ENCODE measurements around the gene HINT2. TPM values are rescaled to one million over a fixed set of nuclear protein-coding genes. Genes with fewer than 3 reads are reported as not detected.

The HINT2 gene
- polyA plus RNA-seq, 1 experiment = 17.5 TPM

GRCh38 chr9:35845824-35846771 is 31.3 kb upstream of the HINT2 start:
- ChIA-PET CTCF (interaction anchor here (1.7 to 2.1 kb wide), 2 partner anchors 19 to 36 kb away, joined by 7 to 15 read pairs; no protein-coding TSS in a partner anchor), POLR2A (interaction anchor here (0.6 kb wide), 1 partner anchor 166 kb away, joined by 5 read pairs; no protein-coding TSS in a partner anchor)
- Histone ChIP-seq H3K4me3 (ENCODE audit: low read depth, low read length) (no peak overlapping the region), H3K27me3 (ENCODE audit: control insufficient read depth, insufficient read depth, low read length) (no peaks in the 10 kb centered on the region), H3K27ac (ENCODE audit: low read depth, low read length) (no peak overlapping the region), H3K9me3 (ENCODE audit: control insufficient read depth, insufficient read depth, low read length) (no peaks in the 10 kb centered on the region; the same call in 1 of the 2 replicates)
- no peak for DNase-seq (ENCODE audit: low read depth, low spot score)
- no peak for TF ChIP-seq CTCF (IDR thresholded peaks at IDR 0.05; ENCODE audit: low read depth, low read length)

DNA sequence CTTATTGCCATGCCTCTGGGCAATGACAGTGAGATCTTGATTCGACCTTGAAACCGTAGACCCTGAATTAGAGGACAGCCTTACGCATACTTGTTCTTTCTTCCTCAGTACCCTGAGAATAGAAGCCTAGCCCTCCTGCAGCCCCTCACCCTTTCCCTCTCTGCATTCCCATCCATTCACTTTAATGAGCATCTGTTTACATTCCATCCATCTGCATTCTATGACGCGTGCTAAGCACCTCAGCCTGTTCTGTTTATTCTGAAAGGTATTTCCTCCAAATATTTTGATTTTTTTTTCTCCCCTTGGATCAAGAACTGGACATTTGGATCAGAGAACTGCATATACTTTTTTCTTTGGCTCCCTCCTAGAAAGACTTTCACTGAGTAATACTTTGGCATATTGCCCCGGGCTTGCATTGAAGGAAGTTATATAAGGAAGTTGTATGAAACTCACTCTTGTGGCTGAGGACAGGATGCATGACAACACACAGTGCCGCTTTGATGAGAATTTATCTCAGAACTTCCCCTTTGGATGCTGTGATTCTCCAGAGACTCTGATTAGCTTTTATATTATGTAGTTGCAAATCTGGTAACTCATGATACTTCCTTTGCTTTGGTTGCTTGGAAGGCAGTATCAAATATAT is 29.9 kb upstream of the HINT2 start:
- peak overlapping the region; percentile 75 for H3K27ac ChIP-seq (ENCODE audit: low read depth, low read length)
- DNase-seq (ENCODE audit: low read depth, low spot score) = peak; percentile 77
- no peak for TF ChIP-seq CTCF (IDR thresholded peaks at IDR 0.05; ENCODE audit: low read depth, low read length)
- H3K9me3 ChIP-seq (ENCODE audit: control insufficient read depth, insufficient read depth, low read length) = no peaks in the 10 kb centered on the region; the same call in 1 of the 2 replicates
- H3K4me3 ChIP-seq (ENCODE audit: low read depth, low read length) = no peak overlapping the region
- ChIA-PET POLR2A (interaction anchor here (0.6 kb wide), 1 partner anchor 9 kb away, joined by 4 read pairs; no protein-coding TSS in a partner anchor), CTCF (interaction anchor here (1.7 to 2.1 kb wide), 2 partner anchors 18 to 37 kb away, joined by 7 to 15 read pairs; no protein-coding TSS in a partner anchor)
- H3K27me3 ChIP-seq (ENCODE audit: control insufficient read depth, insufficient read depth, low read length) = no peaks in the 10 kb centered on the region

- ChIA-PET CTCF (interaction anchor here (0.6 to 1.4 kb wide), 2 partner anchors 14 to 39 kb away, joined by 5 to 7 read pairs; partner anchors contain the start of genes FAM221B and TMEM8B), POLR2A (interaction anchor here (0.6 kb wide), 1 partner anchor 55 kb away, joined by 4 read pairs; no protein-coding TSS in a partner anchor)
- Histone ChIP-seq H3K4me3 (ENCODE audit: low read depth, low read length) (no peak overlapping the region), H3K27me3 (ENCODE audit: control insufficient read depth, insufficient read depth, low read length) (no peaks in the 10 kb centered on the region), H3K9me3 (ENCODE audit: control insufficient read depth, insufficient read depth, low read length) (no peaks in the 10 kb centered on the region; the same call in 1 of the 2 replicates), H3K27ac (ENCODE audit: low read depth, low read length) (no peak overlapping the region)
- TF ChIP-seq CTCF (IDR thresholded peaks at IDR 0.05; ENCODE audit: low read depth, low read length) = no peak
- no peak for DNase-seq (ENCODE audit: low read depth, low spot score)
Measured at GRCh38 chr9:35842795-35843194, 28.0 kb upstream of the HINT2 start.

DNA sequence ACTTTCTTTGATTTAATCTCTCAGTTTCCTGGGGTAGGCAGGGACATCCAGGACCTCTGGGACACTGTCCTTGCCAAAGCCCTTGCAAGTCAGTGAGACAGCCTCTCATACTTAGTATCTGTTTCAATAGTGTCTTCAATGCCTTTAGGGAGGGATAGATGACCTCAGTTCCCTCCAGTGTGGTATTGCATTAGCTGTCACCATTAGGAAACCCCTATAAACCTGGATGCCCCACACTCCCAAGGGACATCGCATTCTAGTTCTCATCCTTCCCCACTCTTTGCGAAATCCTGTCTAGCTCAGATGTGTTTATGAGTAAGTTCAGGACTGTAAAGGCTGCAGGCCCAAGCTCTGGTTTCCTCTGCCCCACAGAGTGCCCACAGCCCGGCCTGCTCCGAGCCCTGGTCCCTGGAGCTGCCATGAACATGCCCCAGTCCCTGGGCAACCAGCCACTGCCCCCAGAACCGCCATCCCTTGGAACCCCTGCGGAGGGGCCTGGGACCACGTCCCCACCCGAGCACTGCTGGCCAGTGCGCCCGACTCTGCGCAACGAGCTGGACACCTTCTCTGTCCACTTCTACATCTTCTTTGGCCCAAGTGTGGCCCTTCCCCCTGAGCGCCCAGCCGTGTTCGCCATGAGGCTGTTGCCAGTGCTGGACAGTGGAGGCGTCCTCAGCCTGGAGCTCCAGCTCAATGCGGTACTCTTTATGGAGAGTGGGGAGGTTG is 27.3 kb upstream of the HINT2 start:
- no peak for TF ChIP-seq CTCF (IDR thresholded peaks at IDR 0.05; ENCODE audit: low read depth, low read length)

More for the DNA sequence above, 27.3 kb upstream of the HINT2 start:
- DNase-seq (ENCODE audit: low read depth, low spot score) = no peak
- H3K9me3 ChIP-seq (ENCODE audit: control insufficient read depth, insufficient read depth, low read length) = no peaks in the 10 kb centered on the region; the same call in 1 of the 2 replicates
- ChIA-PET POLR2A (interaction anchor here (0.6 kb wide), 1 partner anchor 54 kb away, joined by 4 read pairs; no protein-coding TSS in a partner anchor), CTCF (interaction anchor here (0.6 to 1.4 kb wide), 2 partner anchors 13 to 40 kb away, joined by 5 to 7 read pairs; partner anchors contain the start of genes FAM221B and TMEM8B)
- no peak overlapping the region for H3K27ac ChIP-seq (ENCODE audit: low read depth, low read length)
- no peak overlapping the region for H3K4me3 ChIP-seq (ENCODE audit: low read depth, low read length)
- H3K27me3 ChIP-seq (ENCODE audit: control insufficient read depth, insufficient read depth, low read length) = no peaks in the 10 kb centered on the region
